CD14-positive monocyte (primary cell): ENCODE results near the gene CHD6. TPM values are rescaled to one million over a fixed set of nuclear protein-coding genes. Genes with fewer than 3 reads are reported as not detected.

Source experiments
- DNase-seq, 3 donors: peaks; one replicate each; pipeline ENCODE4 v3.0.0-alpha.2; 2011 to 2022
- H2AFZ ChIP-seq: 2 replicates; pipeline ENCODE4 v1.6.0; 2012; ENCODE audit warnings: mild to moderate bottlenecking, low read depth, low read length, inconsistent platforms; ENCODE audit not compliant: insufficient read depth, poor library complexity, severe bottlenecking
- H3K27ac ChIP-seq, 2 donors: 1 replicate in 1 of 2; 2 replicates in 1 of 2; pipeline ENCODE4 v1.5.1; 2012 to 2013; ENCODE audit warnings: low read length in 2 of 2, control low read depth in 1 of 2, inconsistent platforms in 1 of 2, low read depth in 1 of 2, mild to moderate bottlenecking in 1 of 2
- H3K27me3 ChIP-seq, 2 donors: one replicate each; pipeline versions ENCODE4 v1.6.0 to v1.6.1; 2011 to 2013; ENCODE audit warnings: low read length in 2 of 2; ENCODE audit not compliant: control insufficient read depth in 2 of 2, insufficient read depth in 2 of 2
- H3K36me3 ChIP-seq, 2 donors: replicated peaks in 1 of 2; 1 replicate in 1 of 2; 2 replicates in 1 of 2; pipeline versions ENCODE4 v1.5.1 to v1.6.1; 2012 to 2013; ENCODE audit warnings: low read length in 2 of 2, control low read depth in 1 of 2, inconsistent platforms in 1 of 2, mild to moderate bottlenecking in 1 of 2; ENCODE audit not compliant: insufficient read depth in 2 of 2, control insufficient read depth in 1 of 2
- H3K4me1 ChIP-seq, 2 donors: 1 replicate in 1 of 2; 2 replicates in 1 of 2; pipeline versions ENCODE4 v1.5.1 to v1.6.1; 2012 to 2013; ENCODE audit warnings: low read length in 2 of 2, control low read depth in 1 of 2, inconsistent platforms in 1 of 2, mild to moderate bottlenecking in 1 of 2, moderate library complexity in 1 of 2; ENCODE audit not compliant: insufficient read depth in 2 of 2, control insufficient read depth in 1 of 2
- H3K4me2 ChIP-seq: replicated peaks from 2 replicates; pipeline ENCODE3; 2012; ENCODE audit warnings: low read length, moderate library complexity, mild to moderate bottlenecking; ENCODE audit not compliant: poor library complexity, severe bottlenecking; ENCODE audit errors: extremely low read depth
- H3K4me3 ChIP-seq, 3 experiments: fragments of 200-600 bp in 1 of 3; sonication (generic) in 1 of 3; replicated peaks in 1 of 3; 1 replicate in 2 of 3; 2 replicates in 1 of 3; pipeline ENCODE4 v1.5.1; 2011 to 2013; ENCODE audit warnings: low read length in 3 of 3, mild to moderate bottlenecking in 3 of 3, control low read depth in 2 of 3, low read depth in 2 of 3, inconsistent platforms in 1 of 3, moderate library complexity in 1 of 3
- H3K79me2 ChIP-seq: 2 replicates; pipeline ENCODE4 v1.6.0; 2012; ENCODE audit warnings: mild to moderate bottlenecking, control low read depth, inconsistent platforms, low read length, moderate library complexity; ENCODE audit not compliant: insufficient read depth
- H3K9ac ChIP-seq: 2 replicates; pipeline ENCODE4 v1.6.0; 2017; ENCODE audit warnings: low read length, mild to moderate bottlenecking; ENCODE audit not compliant: insufficient read depth, poor library complexity, severe bottlenecking
- H3K9me3 ChIP-seq, 2 donors: replicated peaks in 1 of 2; 1 replicate in 1 of 2; 2 replicates in 1 of 2; pipeline versions ENCODE4 v1.5.1 to v1.6.1; 2012 to 2013; ENCODE audit warnings: low read length in 2 of 2, control low read depth in 1 of 2; ENCODE audit not compliant: control insufficient read depth in 1 of 2, insufficient read depth in 1 of 2
- H4K20me1 ChIP-seq: 2 replicates; pipeline ENCODE4 v1.6.0; 2012; ENCODE audit warnings: mild to moderate bottlenecking, low read length, control low read depth, moderate library complexity; ENCODE audit not compliant: insufficient read depth
- H3K27ac Mint-ChIP-seq, 7 donors: one replicate each; pipeline ENCODE4 v1.8.0; 2020; ENCODE audit warnings: mild to moderate bottlenecking in 7 of 7, mixed read lengths in 7 of 7, moderate library complexity in 6 of 7, inconsistent platforms in 2 of 7
- H3K27me3 Mint-ChIP-seq, 3 donors: one replicate each; pipeline ENCODE4 v1.8.0; 2021 to 2022; ENCODE audit warnings: low read depth in 3 of 3, mild to moderate bottlenecking in 3 of 3, mixed read lengths in 3 of 3, moderate library complexity in 3 of 3, inconsistent platforms in 1 of 3
- H3K36me3 Mint-ChIP-seq, 2 donors: one replicate each; pipeline ENCODE4 v1.8.0; 2020; ENCODE audit warnings: mixed read lengths in 2 of 2, inconsistent platforms in 1 of 2, mild to moderate bottlenecking in 1 of 2
- H3K4me1 Mint-ChIP-seq: one replicate; pipeline ENCODE4 v1.8.0; 2020; ENCODE audit warnings: mild to moderate bottlenecking, mixed read lengths
- H3K4me3 Mint-ChIP-seq, 2 donors: one replicate each; pipeline ENCODE4 v1.8.0; 2020; ENCODE audit warnings: mild to moderate bottlenecking in 2 of 2, mixed read lengths in 2 of 2, moderate library complexity in 1 of 2
- H3K9me3 Mint-ChIP-seq, 7 donors: one replicate each; pipeline ENCODE4 v1.8.0; 2020 to 2022; ENCODE audit warnings: mixed read lengths in 7 of 7, mild to moderate bottlenecking in 6 of 7, moderate library complexity in 6 of 7, inconsistent platforms in 2 of 7
- WGBS: methylation state at CpG from one replicate; pipeline ENCODE4 v1.1.5; 2013; ENCODE audit warnings: missing lambda C conversion rate; ENCODE audit not compliant: insufficient coverage; 5-methylcytosine and 5-hydroxymethylcytosine counted together
- intact Hi-C, 2 donors: fragments of 100-400 bp; cut with micrococcal nuclease; formaldehyde crosslinking; loops; one replicate each; pipeline versions ENCODE4 v1.15.0 to v1.15.1; 2023
- polyA plus RNA-seq, 3 donors: library from polyadenylated mRNA; depleted of rRNA in 1 of 3; unstranded in 2 of 3; stranded (reverse) in 1 of 3; fragments of 300-500 nt in 2 of 3; fragments of >200 nt in 1 of 3; fragmentation: Illumina TruSeq in 2 of 3; gene quantifications; 1 replicate in 2 of 3; 2 replicates in 1 of 3; pipeline ENCODE4 v1.2.3, GENCODE V29; 2012 to 2021
- TF ChIP-seq, protein P1 (sequence below): fragments of 200-600 bp; IDR thresholded peaks from one replicate; pipeline ENCODE4 v1.8.0; 2022; ENCODE audit warnings: antibody characterized with exemption, mild to moderate bottlenecking

Gene CHD6
- polyA plus RNA-seq, 3 donors, result 12.9 to 19.6 (median 13.0) TPM

DNA sequence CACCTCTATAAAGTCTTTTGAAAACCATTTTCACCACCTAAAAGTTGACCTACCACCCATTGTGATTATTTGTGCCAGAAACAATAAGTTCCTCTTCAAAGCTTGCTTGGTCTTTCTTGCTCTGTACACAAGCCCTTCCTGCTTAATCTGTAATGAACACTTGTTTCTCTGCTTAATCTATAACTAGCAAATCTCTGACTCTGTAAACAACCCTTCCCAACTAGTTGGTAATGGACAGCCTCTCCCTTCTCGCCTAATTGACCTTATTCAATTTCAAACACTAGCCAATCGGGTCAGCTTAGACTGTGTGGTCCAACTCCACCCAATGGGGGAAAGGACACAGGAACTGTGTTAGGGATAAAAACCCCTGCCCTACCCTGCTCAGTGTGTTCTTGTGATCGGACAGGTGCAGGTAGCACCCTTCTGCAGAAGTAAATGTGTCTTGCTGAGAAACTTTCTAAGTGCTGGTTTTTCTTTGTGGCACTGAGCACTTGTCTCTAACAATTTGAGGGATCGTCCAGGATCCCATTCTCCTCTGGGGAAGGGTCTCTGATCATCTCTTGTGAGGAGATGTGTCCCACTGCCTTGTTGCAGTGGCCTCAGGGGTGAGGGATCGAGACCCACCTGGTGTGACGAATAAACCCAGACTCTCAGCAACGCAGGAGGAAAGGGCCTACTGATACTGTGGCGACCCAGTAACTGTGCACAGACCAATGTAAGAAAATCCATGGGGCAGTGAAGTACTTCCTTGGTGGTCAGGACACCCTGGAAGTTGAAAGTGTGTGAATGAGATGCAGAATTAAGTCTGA, 23.5 kb downstream of the CHD6 start:
- Mint-ChIP-seq H3K36me3 (peaks cover 9 to 25% of the 10 kb centered on the region in 2 donors), H3K4me1 (peaks cover 22% of the 10 kb centered on the region), H3K4me3 (no peak overlapping the region), H3K9me3 (peaks cover 45 to 62% (median 52%) of the 10 kb centered on the region in 7 donors), H3K27ac (peak overlapping the region in 5 of 7 donors; percentile 9 to 27 (median 25)), H3K27me3 (peaks cover 0 to 2% (median 0%) of the 10 kb centered on the region in 3 donors)
- Histone ChIP-seq H3K36me3 (peaks cover 0 to 15% of the 10 kb centered on the region in 2 donors), H3K79me2 (peaks cover 81% of the 10 kb centered on the region), H4K20me1 (no peaks in the 10 kb centered on the region), H3K9me3 (peaks cover 43 to 51% of the 10 kb centered on the region in 2 donors), H3K4me2 (no peak overlapping the region), H2AFZ (no peak overlapping the region), H3K27me3 (no peaks in the 10 kb centered on the region), H3K27ac (no peak overlapping the region), H3K9ac (no peak overlapping the region), H3K4me3 (no peak overlapping the region), H3K4me1 (peaks cover 14 to 22% of the 10 kb centered on the region in 2 donors)
- TF ChIP-seq, protein P1, sequence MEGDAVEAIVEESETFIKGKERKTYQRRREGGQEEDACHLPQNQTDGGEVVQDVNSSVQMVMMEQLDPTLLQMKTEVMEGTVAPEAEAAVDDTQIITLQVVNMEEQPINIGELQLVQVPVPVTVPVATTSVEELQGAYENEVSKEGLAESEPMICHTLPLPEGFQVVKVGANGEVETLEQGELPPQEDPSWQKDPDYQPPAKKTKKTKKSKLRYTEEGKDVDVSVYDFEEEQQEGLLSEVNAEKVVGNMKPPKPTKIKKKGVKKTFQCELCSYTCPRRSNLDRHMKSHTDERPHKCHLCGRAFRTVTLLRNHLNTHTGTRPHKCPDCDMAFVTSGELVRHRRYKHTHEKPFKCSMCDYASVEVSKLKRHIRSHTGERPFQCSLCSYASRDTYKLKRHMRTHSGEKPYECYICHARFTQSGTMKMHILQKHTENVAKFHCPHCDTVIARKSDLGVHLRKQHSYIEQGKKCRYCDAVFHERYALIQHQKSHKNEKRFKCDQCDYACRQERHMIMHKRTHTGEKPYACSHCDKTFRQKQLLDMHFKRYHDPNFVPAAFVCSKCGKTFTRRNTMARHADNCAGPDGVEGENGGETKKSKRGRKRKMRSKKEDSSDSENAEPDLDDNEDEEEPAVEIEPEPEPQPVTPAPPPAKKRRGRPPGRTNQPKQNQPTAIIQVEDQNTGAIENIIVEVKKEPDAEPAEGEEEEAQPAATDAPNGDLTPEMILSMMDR, result no peak
- 99% methylated on average over 6 of the region's 8 CpGs for WGBS
- intact Hi-C loops, result no loop called here
- DNase-seq, result no peak

DNA sequence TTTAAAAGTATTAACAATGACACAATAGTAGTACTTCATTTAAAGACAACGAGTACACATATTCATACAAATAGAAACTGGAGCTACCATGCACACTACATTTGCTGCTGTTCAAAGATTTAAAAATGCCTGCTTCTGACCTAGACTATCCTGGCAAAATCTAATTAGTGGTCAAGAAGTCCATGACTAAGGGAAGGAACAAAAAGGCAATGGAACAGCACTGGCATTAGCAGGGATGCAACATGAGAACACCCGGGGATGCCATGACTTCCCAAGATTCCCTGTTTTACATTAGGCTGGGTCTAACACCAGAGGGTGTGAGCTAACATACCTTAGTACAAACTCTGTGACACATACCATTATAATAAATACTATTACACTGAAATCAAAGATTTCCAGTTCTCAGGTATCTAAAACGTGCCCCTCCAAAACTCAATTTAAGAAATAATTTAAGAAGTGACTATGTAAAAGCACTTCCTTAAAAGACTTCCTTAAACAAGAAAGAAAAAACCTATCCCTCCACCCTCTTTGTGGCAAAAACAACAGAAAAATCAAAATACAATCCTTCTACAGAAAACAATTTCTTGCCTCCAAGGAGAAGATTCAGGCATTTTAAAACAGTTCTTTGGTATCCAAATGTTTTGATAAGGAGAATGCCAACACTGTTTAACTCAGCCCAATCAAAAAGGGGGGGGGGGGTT, 25.5 kb downstream of the CHD6 start:
- TF ChIP-seq, protein P1, result no peak
- Histone ChIP-seq H3K36me3 (peaks cover 0 to 21% of the 10 kb centered on the region in 2 donors), H3K9me3 (peaks cover 32 to 35% of the 10 kb centered on the region in 2 donors), H3K27ac (peak overlapping the region; percentile 49 to 81), H3K4me1 (peaks cover 14 to 22% of the 10 kb centered on the region in 2 donors), H3K4me3 (peak overlapping the region in 2 of 3 experiments; percentile 9 to 55), H3K79me2 (peaks cover 72% of the 10 kb centered on the region), H2AFZ (no peak overlapping the region), H3K4me2 (peak overlapping the region; percentile 63), H3K27me3 (no peaks in the 10 kb centered on the region), H4K20me1 (no peaks in the 10 kb centered on the region), H3K9ac (peak overlapping the region; percentile 4)
- peak overlapping the region; percentile 27 to 59 for H3K4me3 Mint-ChIP-seq
- peak in 2 of 3 donors; percentile 9 to 13 for DNase-seq
- peak overlapping the region; percentile 68 to 90 (median 86) for H3K27ac Mint-ChIP-seq
- peaks cover 24% of the 10 kb centered on the region for H3K4me1 Mint-ChIP-seq
- peaks cover 0 to 2% (median 0%) of the 10 kb centered on the region in 3 donors for H3K27me3 Mint-ChIP-seq
- H3K36me3 Mint-ChIP-seq, result peaks cover 12 to 29% of the 10 kb centered on the region in 2 donors
- peaks cover 28 to 51% (median 40%) of the 10 kb centered on the region in 7 donors for H3K9me3 Mint-ChIP-seq
- intact Hi-C loops, result no loop called here
- no CpG with 5 or more reads among the region's 3 CpGs for WGBS
